Stimulated activated CD8-positive, alpha-beta memory T cell treated with anti-CD3 and anti-CD28 coated beads, Interleukin-4, amount 100 ng/mL, for 4 hours (primary cell): ENCODE measurements around the gene NAT8L.

Source experiments
- DNase-seq, 2 donors: peaks; one replicate each; pipeline ENCODE4 v3.0.0-alpha.2; 2020; ENCODE audit warnings: low read depth in 2 of 2, low spot score in 1 of 2

Gene NAT8L

DNA sequence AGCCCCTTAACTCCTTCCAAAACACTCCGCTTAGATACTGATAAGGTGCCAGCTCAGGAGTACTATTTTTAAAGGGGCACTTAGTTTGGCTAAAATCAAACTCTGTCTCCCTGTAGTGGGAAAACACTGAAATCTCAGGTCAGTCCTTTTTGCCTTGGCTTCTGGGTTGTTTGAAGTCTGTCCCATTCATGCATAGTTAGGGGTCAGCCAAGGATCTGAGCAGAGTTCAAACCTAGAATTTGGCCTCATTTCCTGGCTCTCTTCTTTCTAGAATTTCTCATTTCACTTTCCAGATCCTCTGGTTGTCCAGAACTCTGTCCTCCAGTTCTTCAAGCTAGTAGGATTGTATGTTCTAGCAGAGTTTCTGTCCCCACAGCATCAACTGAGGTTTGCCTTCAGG is 31.5 kb downstream of the NAT8L start:
- no peak for DNase-seq

- no peak for DNase-seq
Observed at GRCh38 chr4:2091990-2092668, 33.0 kb downstream of the NAT8L start.

DNA sequence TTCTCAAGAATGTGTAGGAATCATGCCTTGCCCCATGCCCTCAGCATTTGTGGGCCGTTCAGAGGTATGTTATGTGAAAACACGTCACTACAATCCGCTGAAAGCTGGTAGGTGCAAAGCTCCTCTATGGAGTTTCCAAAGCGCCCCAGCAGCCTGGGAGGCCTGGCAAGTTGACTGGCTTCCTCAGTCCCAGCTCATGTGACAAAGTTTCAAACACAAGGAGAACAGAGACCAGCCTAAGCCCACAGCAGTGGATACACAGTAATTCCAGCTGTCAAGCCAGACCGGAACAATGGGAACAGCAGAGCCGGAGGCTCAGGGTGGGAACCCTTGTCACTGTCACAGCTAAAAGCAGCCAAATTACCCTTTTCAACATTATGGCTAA is 33.5 kb downstream of the NAT8L start:
- no peak for DNase-seq

DNA sequence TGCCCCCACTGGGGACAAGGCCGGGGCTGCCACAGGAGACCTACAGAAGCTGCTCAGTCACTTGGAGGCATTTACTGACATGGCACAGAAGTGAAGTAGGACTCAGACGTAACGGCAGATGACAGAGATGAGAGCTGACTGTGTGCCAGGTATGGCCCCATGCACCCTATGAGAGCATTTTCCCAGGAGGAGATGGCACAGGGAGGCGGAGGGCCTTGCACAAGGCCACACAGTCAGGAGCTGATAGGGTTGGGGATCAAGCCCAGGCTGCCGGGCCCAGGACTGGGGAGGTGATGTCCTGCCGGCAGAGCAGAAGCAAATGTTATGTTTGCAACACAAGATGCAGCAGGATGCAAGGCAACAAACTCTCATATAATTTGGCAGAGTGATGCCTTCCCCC is 34.1 kb downstream of the NAT8L start:
- no peak for DNase-seq

DNA sequence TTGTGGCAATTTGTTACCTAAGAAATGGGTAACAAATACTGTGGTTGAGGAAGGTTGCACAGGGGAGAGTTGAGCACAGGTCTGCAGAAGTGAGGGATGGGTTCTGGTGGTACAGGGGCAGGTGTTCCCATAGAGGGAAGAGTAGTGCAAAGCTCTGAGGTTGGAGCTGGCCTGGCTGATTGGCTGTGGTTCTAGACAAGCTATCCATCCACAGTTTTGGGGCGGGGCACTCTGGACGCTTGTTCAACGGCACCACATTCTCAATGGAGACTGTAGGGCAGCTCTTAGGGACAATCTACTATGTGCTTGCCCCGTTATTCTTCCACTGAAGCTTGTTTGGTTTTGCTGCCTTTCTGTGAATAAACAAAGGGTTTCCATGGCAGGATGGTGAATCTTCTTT is 35.4 kb downstream of the NAT8L start:
- DNase-seq = no peak

- DNase-seq = no peak
Observed at GRCh38 chr4:2095236-2096072, 36.3 kb downstream of the NAT8L start.

- DNase-seq = no peak
Observed at GRCh38 chr4:2096073-2096609, 37.0 kb downstream of the NAT8L start.

DNA sequence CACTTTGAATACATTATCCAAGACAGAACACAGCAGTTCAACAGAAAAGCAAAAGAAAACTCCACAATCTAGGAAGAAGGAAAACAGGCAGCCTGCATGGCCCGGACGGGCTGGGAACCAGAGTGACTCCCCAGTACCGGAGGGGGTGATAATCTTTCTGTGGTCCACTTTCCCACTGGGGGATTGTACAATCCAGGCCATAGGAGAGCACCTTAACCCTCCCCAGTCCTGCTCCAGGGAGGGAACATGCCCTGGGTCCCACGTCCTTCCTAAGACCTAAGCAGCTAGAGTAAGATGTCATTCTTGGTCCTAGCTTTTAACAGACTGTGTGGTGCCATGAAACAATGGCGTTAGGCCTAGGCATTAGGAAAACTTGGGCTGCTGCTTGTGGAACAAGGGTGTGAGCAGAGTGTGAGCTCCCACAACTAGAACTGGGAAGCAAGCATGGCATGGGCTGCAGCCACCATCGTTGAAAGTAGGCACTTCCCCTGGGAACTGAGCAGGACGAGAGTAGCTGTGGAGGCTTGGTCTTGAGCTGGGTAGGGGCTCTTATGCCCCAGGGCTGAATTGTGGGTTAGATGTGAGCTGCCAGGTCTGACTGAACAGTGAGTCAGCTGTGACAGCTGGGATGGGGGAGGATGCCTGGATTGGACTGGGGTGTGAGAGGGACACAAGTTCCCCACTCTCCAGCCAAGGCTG is 42.4 kb downstream of the NAT8L start:
- no peak for DNase-seq

GRCh38 chr4:2102045-2102883 is 43.1 kb downstream of the NAT8L start:
- DNase-seq = no peak

- no peak for DNase-seq
Observed at GRCh38 chr4:2103127-2103842, 44.2 kb downstream of the NAT8L start.

DNA sequence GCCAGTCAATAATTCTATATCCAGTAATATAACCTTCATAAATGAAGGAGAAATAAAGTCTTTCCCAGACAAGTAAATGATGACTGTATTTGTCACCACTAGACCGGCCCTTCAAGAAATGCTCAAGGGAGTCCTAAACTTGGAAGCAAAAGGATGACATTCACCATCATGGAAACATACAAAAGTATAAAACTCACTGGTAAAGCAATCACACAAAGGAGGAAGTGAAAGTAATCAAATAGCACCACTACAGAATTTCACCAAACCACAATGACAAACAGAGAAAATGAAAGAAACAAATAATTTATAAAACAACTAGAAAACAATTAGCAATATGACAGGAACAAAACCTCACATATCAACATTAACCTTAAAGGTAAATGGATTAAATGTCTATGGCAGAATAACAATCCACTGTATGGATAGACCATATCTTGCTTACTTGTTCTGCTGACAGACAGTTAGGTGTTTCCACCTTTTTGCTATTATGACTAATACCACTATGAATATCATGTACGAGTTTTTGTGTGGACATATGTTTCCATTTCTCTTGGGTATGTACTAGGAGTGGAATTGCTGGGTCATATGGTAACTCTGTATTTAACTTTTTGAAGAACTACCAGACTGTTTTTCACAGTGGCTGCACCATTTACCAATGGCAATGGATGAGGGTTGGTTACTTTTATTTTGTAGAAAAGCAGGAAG is 44.9 kb downstream of the NAT8L start:
- DNase-seq = no peak

DNA sequence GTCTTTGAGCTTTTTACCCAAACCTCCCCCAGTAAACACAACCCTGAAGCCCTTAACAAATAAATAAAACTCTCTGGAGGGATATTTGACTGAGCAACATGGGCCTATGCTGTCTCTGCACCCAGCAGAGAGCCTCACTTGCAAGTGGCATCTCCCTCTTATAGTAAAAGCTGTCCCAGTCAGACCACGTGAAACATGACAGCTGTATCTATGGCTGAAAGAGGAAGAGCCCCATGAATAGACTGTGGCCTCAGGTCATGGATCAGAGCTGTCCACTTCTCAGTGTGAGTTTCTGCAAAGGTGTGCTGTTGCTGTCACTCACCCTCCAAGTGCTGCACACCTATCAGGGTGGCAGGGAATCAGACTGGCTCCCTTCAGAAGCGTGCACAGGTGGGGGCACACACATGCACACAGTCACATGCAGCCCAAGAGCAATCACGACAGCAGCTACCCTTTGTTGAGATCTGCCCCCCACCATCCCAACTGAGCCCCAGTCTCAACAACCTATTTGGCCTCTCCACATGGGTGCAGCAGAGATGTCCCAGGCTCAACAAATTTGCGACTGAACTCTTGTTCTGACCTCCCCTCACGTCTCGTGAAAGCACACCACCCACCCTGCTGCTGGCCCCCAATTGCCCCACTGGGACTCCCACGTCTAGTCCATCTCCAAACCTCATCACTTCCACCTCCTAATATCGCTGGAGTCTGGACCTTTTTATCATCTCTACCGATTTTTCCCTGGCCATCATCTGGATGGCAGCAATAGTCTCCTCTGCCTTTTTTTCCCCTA is 45.6 kb downstream of the NAT8L start:
- no peak for DNase-seq

GRCh38 chr4:2105559-2105958 is 46.4 kb downstream of the NAT8L start:
- no peak for DNase-seq

DNA sequence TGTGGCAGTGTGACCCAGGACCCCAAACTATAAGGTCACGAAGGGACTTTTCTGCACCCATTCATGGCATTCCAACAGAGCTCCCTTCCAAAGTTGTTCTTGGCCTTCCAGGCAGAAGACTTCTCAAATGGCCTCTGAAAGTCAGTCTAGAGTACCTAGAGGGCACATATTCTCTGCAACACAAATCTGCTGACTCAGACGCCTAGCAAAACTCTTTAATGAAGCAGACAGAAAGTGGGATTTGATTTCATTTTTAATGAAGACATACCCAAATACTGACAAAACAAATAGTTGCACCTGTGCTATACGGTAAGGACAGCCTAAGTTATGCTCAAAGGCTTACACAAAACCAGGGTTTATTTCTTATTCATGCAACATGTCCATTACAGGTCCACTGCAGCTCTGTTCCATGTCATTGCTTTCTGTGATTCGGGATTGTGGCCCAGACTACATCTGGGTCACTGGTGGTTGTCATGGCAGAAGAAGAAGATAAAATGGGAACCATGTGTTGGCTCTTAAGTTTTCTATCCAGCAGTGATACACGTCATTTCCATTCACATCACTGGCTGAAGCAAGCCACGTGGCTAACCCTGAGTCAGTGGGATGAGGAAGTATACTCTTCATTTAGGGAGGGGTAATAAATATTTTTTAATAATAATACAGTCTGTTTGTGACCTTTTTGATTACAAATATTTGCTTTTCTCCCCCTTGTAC is 57.7 kb downstream of the NAT8L start:
- no peak for DNase-seq
